ENCODE measurements around the gene ODC1. TPM values are rescaled to one million over a fixed set of nuclear protein-coding genes. Genes with fewer than 3 reads are reported as not detected.

ODC1 gene
- total and polyA plus RNA-seq, 10 donors = 28.9 to 84.3 (median 63.4) TPM

Small RNA genes lying within 50 kb of the gene (small RNA-seq; reads per million reads assigned to genes)
- 0.69 to 8.0 (median 3.3) reads per million in 4 donors for gene SNORA80B

Other genes starting within 250 kb of the ODC1 start
- gene HPCAL1, start 145.4 kb downstream of the ODC1 start, total RNA-seq = 10 to 100 TPM; 42.3 to 80.6 (median 57.5) TPM
- gene HPCAL1, start 145.4 kb downstream of the ODC1 start, polyA plus RNA-seq = 10 to 100 TPM; 41.9 to 58.5 (median 57.9) TPM
- gene NOL10, start 241.6 kb upstream of the ODC1 start, total RNA-seq = 10 to 100 TPM; 19.3 to 32.8 (median 28.0) TPM
- 10 to 100 TPM in 1 of 3 donors, 1 to 10 TPM in 2; 7.4 to 10.0 (median 7.5) TPM for gene NOL10, start 241.6 kb upstream of the ODC1 start, polyA plus RNA-seq

Measured in spleen (tissue), 11 donors.